Type B pancreatic cell (in vitro differentiated cells): ENCODE results near the gene FAM161B. TPM values are rescaled to one million over a fixed set of nuclear protein-coding genes. Genes with fewer than 3 reads are reported as not detected.

Experiments
- DNase-seq: peaks from one replicate; pipeline ENCODE4 v3.0.0; 2021; ENCODE audit warnings: mixed read lengths; ENCODE audit not compliant: unreplicated experiment; ENCODE audit errors: extremely low spot score
- H3K27ac Mint-ChIP-seq: 2 replicates; pipeline ENCODE4 v1.8.0; 2021; ENCODE audit warnings: mild to moderate bottlenecking, mixed read lengths
- H3K27me3 Mint-ChIP-seq: 2 replicates; pipeline ENCODE4 v1.8.0; 2021; ENCODE audit warnings: mixed read lengths
- H3K36me3 Mint-ChIP-seq: 2 replicates; pipeline ENCODE4 v1.8.0; 2021; ENCODE audit warnings: mixed read lengths
- H3K4me1 Mint-ChIP-seq: one replicate; pipeline ENCODE4 v1.8.0; 2021; ENCODE audit warnings: mixed read lengths; ENCODE audit not compliant: unreplicated experiment
- H3K4me3 Mint-ChIP-seq: 2 replicates; pipeline ENCODE4 v1.8.0; 2021; ENCODE audit warnings: mild to moderate bottlenecking, mixed read lengths
- H3K9me3 Mint-ChIP-seq: 2 replicates; pipeline ENCODE4 v1.8.0; 2021; ENCODE audit warnings: mixed read lengths
- long read RNA-seq: library from polyadenylated mRNA; unstranded; transcript quantifications from one replicate; pipeline ENCODE4 v2.0.0, GENCODE V29; 2020
- total RNA-seq: library from RNA; stranded (reverse); gene quantifications from 2 replicates; pipeline ENCODE4 v1.2.1, GENCODE V29; 2021; ENCODE audit warnings: low replicate concordance
- TF ChIP-seq, protein P1 (sequence below): fragments of 200-600 bp; sonication (generic); conservative IDR thresholded peaks from 2 replicates; pipeline ENCODE4 v1.5.0; 2021; ENCODE audit warnings: antibody characterized with exemption, mild to moderate bottlenecking

FAM161B gene, protein sequence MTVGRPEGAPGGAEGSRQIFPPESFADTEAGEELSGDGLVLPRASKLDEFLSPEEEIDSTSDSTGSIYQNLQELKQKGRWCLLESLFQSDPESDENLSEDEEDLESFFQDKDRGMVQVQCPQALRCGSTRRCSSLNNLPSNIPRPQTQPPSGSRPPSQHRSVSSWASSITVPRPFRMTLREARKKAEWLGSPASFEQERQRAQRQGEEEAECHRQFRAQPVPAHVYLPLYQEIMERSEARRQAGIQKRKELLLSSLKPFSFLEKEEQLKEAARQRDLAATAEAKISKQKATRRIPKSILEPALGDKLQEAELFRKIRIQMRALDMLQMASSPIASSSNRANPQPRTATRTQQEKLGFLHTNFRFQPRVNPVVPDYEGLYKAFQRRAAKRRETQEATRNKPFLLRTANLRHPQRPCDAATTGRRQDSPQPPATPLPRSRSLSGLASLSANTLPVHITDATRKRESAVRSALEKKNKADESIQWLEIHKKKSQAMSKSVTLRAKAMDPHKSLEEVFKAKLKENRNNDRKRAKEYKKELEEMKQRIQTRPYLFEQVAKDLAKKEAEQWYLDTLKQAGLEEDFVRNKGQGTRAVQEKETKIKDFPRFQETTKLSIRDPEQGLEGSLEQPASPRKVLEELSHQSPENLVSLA
- 3.0 and 5.3 TPM in 2 replicates for total RNA-seq
- long read RNA-seq, full-length matches to known transcripts: 8 of 13 reads
- long read RNA-seq, partial matches to known transcripts: 4 of 13 reads
- long read RNA-seq, other reads (novel, unspliced or antisense): 1 of 13 reads

DNA sequence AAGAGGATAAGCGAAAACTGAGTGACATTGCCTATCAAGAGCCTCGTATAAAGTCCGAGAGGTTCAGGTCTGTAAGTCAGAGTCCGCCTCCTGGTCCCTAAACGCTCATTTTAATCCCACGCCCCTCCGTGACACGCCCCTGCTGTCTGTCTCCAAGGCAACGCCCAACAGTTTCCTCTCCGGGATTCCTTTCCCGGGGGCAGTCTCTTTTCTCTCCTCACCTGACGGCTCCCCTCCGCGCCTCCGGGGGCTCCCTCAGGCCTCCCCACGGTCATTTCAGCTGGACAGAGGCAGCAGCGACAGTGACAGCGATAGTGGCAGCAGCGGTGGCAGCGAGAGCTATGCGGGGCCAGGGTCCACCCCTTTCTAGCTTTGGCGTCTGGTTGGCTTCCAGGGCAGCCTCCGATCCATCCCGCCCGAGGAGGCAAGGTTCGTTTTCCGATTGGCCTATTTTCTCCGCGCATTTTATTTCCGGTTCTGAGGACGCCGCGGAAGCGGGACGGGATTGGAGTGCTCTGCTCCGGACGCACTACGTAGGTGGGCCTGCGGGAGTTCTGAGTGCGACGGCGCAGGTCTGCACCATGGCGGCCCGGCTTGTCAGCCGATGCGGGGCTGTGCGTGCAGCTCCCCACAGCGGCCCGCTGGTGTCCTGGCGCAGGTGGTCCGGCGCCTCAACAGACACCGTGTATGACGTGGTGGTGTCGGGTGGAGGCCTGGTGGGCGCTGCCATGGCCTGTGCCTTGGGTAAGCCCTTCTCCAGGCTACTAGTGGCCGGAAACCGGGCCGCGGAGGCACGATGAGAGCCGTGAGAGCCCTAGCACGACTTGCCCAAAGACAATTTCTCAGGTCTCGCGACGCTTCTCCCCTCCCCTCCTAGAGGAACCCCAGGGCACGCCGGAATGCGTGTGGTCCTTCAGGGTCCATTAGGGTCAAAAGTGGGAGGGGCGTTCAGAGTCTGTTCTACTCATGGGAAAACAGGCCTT, at the start of gene FAM161B, which contains the start of gene COQ6:
Gene FAM161B, minus strand, starts transcription at position 343 of the 983 bp plus-strand sequence. Its CDS starts 68 bp downstream, at position 275.
Gene COQ6, plus strand, starts transcription at position 551 of the 983 bp plus-strand sequence. Its CDS starts 31 bp downstream, at position 582.
- H3K4me3 Mint-ChIP-seq: peak within 1 kb of the TSS; percentile 98
- no peaks in the 10 kb centered on the region for H3K9me3 Mint-ChIP-seq
- peak; percentile 94 for DNase-seq
- no peaks in the 10 kb centered on the region for H3K27me3 Mint-ChIP-seq
- TF ChIP-seq, protein P1, sequence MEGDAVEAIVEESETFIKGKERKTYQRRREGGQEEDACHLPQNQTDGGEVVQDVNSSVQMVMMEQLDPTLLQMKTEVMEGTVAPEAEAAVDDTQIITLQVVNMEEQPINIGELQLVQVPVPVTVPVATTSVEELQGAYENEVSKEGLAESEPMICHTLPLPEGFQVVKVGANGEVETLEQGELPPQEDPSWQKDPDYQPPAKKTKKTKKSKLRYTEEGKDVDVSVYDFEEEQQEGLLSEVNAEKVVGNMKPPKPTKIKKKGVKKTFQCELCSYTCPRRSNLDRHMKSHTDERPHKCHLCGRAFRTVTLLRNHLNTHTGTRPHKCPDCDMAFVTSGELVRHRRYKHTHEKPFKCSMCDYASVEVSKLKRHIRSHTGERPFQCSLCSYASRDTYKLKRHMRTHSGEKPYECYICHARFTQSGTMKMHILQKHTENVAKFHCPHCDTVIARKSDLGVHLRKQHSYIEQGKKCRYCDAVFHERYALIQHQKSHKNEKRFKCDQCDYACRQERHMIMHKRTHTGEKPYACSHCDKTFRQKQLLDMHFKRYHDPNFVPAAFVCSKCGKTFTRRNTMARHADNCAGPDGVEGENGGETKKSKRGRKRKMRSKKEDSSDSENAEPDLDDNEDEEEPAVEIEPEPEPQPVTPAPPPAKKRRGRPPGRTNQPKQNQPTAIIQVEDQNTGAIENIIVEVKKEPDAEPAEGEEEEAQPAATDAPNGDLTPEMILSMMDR: no peak
- peaks cover 13% of the 10 kb centered on the region for H3K4me1 Mint-ChIP-seq
- H3K36me3 Mint-ChIP-seq: peaks cover 3% of the 10 kb centered on the region
- peak within 1 kb of the TSS; percentile 97 for H3K27ac Mint-ChIP-seq

DNA sequence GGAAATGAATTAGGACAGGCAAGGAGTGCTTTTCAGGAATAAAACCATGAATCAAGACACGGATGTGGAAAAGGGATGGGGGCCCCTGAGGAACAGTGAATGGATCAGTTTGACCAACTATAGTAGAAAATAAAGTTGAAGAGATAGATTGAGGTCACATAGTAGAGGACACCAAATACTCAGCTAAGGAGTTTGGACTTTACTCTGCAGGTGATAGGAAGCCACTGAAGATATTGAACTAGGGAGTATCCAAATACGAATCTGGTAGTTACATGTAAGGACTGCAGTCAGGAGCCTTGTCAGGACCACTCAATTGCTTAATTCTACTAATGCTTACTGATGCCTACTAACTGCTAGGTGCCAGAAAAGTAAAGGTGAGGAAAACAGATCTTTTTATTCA, 48.8 kb upstream of the FAM161B start:
- Mint-ChIP-seq H3K4me3 (no peak overlapping the region), H3K4me1 (peaks cover 17% of the 10 kb centered on the region), H3K36me3 (peaks cover 16% of the 10 kb centered on the region)

DNA sequence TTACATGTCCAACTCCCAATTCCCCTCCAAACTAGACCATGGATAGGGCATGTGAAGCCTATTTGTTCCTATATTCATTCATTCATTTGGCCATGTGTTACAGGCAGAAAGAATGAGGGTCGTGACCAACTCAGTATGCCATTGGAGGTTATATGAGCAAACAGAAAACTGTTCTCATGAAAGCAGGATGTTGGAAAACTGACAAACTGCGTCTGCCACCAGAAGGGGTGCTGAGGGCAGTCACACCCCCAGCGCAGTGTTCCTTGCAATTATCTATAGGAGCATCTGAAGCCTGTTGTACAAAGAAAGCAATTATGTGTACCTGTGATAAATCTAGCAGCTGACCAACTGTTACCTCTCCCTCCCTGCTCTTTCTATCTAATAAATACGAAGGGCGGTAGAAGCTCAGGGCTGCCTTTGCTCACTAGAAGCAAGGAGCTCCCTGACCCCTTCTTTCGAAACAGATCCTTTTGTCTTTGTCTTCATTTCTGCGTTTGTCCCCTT, 48.1 kb upstream of the FAM161B start:
- Mint-ChIP-seq H3K27ac (peak overlapping the region; percentile 87), H3K4me3 (no peak overlapping the region), H3K27me3 (no peaks in the 10 kb centered on the region), H3K9me3 (no peaks in the 10 kb centered on the region), H3K36me3 (peaks cover 10% of the 10 kb centered on the region), H3K4me1 (peaks cover 17% of the 10 kb centered on the region)
- TF ChIP-seq, protein P1: no peak
- DNase-seq: no peak

More for the DNA sequence above, 48.8 kb upstream of the FAM161B start:
- no peaks in the 10 kb centered on the region for H3K27me3 Mint-ChIP-seq
- TF ChIP-seq, protein P1: no peak
- no peak for DNase-seq
- H3K9me3 Mint-ChIP-seq: no peaks in the 10 kb centered on the region
- H3K27ac Mint-ChIP-seq: peak overlapping the region; percentile 87

DNA sequence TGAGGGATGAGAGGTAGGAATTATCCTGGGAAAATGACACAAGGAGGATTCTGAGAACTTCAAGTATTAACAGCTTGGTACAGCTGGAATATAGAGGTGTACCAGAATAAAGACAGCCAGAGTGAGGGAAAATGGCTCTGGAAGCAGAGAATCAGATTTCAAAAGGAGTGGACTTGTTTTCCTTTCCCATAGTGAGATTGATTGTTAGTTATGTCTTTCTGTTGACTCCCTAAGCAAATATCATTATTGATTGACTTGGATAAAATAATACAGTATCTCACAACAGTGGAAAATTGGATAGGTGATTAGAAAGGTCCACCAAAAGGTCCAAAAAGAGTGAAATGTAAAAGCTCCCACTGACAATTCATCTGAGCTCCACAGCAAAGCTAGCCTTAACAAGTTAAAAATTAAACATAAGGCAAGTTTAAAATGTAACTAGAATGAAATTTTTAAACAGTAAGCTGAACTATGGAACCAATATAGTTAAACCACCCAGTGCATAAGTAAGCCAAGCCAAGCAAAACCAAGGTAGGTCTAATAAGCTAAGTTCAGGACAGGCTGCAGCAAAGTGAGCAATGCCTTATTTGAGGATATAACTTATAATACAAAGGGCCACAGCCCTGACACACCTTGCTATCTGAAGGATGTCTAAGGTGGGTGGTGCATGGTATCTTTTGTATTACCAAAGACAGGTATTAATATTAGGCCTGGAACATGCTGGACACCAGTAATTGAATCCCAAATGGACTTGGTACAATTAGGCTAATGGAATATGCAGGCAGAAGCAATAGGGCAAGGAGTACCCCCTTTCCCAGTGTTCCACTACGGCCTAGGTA, 47.4 kb upstream of the FAM161B start:
- TF ChIP-seq, protein P1: no peak
- peak overlapping the region; percentile 87 for H3K27ac Mint-ChIP-seq
- H3K4me3 Mint-ChIP-seq: peak overlapping the region; percentile 22
- H3K27me3 Mint-ChIP-seq: no peaks in the 10 kb centered on the region
- peaks cover 6% of the 10 kb centered on the region for H3K36me3 Mint-ChIP-seq
- DNase-seq: no peak
- H3K4me1 Mint-ChIP-seq: peaks cover 17% of the 10 kb centered on the region
- no peaks in the 10 kb centered on the region for H3K9me3 Mint-ChIP-seq
